Uterus (tissue), 2 donors: ENCODE data around the gene BAIAP2.

Experiments
- CTCF ChIP-seq, 4 experiments: fragments of 200-600 bp in 2 of 4; fragments of 450-650 bp in 2 of 4; sonication (generic) in 2 of 4; IDR thresholded peaks; one replicate each; pipeline ENCODE4 v1.5.1; 2016 to 2019; ENCODE audit warnings: antibody characterized with exemption in 4 of 4, mild to moderate bottlenecking in 2 of 4, moderate library complexity in 1 of 4
- POLR2A ChIP-seq, 2 donors: fragments of 450-650 bp; IDR thresholded peaks; one replicate each; pipeline ENCODE4 v1.6.1; 2016; ENCODE audit warnings: antibody characterized with exemption in 2 of 2, mild to moderate bottlenecking in 1 of 2, moderate library complexity in 1 of 2

GRCh38 chr17:81161536-81161935 is 126.6 kb downstream of the BAIAP2 start:
- TF ChIP-seq CTCF (IDR thresholded peaks at IDR 0.05) (no peak), POLR2A (IDR thresholded peaks at IDR 0.05) (no peak)
